ENCODE results near the gene C1orf141.
"Not testable (repeated sequence)": the region's sequence is repeated elsewhere in the genome, so short reads cannot be mapped to it uniquely, and the experiment has no call there.

C1orf141 gene

DNA sequence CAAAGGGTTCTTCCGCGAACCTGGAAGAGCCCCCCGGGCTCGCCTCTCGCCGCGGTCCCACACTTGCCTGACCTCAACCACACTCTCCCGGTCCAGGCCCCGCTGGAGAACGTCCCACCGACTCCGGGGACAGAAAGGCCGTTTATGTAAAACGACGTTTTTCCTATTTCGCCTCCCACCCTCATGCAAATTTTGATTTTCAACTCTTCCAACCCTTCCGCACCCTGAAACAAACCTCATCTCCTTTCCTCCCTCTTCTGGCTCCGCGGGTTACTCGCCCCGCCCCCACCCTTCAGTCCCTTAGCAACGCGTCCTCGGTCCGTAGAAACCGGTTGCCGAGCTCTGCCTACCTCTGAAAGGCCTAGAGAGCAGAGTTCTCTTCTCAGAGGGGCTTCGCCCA, at the start of gene C1orf141:
Gene C1orf141, minus strand, starts transcription at position 276 of the 400 bp plus-strand sequence. CDS start 7,730 bp downstream, outside the sequence.
- no peak for DNase-seq (ENCODE audit: low read depth)

DNA sequence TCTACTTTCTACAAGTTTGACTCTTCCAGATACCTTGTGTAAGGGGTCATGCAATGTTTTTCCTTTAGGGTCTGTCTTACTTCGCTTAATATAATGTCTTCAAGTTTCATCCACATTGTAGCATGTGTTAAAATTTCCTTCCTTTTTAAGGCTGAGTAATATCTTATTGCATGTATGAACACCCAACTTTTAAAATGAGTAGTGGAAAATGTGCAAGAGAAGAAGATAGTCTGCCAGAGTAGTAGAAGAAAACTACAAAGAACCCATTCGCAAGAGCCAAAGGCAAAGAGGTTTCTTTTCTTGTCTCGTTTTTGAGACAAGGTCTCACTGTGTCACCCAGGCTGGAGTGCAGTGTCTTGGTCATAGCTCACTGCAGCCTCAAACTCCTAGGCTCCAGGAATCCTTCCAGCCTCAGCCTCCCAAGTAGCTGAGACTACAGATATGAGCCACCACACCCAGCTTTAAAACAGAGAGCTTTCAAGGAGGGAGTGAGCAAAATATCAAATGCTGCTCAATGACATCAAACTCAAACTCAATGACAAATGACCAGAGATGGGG, 40.8 kb upstream of the C1orf141 start:
- DNase-seq (ENCODE audit: low read depth) = no peak

DNA sequence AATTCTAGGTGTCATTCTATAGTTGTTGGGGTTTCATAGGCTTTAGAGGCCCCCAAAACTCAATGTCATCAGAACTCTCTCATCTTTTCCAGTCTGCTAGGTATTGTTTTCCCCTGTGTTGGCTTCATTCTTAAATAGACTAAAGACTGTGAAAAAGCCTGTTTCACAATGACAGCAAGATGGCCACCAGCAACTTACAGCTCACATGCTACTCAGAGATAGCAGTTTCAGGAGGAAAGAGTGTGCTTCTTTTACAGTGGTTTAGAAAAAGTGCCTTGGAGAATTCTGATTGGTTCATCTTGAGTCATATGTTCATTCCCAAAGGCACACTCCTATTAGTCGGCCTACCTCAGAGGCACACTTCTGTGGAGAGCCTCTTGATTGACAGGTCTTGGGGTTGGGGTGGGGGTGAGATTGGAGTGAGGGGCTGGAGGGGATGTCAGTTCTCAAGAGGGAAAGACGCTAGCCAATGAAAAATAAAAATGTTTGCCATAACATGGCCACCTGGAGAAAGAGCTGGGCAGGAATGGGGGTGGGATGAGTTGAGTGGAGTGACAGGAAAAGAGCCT, 40.0 kb upstream of the C1orf141 start:
- no peak for DNase-seq (ENCODE audit: low read depth)

DNA sequence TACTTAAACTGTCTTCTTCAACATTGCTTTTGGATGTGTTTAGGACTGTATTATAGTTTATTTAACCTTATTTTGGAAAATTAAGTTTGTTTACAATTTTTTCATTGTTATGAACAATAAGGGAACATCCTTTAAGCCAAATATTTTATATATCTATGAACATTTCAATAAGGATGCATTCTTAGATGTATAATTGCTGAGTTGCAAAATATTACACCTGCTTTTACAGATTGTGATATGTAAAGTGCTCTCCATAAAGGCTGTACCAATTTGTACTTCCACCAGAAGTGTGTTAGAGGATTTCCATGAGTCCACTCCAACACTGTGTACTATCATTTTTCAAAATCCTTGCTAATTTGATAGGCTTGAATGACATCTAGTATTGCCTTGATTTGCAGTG, 39.2 kb upstream of the C1orf141 start:
- no peak for DNase-seq (ENCODE audit: low read depth)

DNA sequence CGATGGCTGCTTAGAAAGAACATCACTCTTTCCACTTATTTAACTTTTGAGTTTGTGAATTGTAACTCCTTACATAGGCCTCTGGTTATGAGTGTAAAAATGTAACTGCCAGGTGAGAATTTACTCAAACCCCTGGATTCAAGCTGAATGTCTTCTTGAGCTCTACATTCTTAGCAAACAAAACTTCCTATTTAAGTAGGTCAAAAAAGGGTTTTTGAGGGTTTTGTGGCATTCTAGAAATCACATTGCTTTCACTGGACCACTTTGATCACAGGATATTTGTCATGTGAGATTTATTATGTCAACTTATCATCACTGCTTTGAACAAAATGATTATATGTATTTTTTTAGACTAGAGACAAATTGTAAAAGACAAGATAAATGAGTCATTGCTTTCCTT, 37.2 kb upstream of the C1orf141 start:
- no peak for DNase-seq (ENCODE audit: low read depth)

DNA sequence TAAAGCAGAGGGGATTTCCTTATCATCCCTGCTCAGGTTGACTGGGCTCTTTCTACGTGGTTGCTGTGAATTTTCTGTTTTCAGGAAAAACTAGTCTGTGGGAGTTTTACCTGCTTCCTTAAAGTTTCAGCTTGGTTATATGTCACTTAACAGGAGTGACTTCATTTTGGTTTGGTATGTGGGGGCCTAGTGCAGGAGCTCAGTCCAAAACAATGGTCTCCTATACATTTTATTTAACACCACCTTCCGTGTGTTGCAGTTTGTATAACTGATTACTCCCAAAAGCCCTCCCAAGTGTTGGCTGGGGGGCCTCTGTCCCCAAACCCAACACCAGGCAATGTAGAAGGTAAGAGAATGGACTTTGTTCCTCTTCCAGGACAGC, 36.8 kb upstream of the C1orf141 start:
- no peak for DNase-seq (ENCODE audit: low read depth)

DNA sequence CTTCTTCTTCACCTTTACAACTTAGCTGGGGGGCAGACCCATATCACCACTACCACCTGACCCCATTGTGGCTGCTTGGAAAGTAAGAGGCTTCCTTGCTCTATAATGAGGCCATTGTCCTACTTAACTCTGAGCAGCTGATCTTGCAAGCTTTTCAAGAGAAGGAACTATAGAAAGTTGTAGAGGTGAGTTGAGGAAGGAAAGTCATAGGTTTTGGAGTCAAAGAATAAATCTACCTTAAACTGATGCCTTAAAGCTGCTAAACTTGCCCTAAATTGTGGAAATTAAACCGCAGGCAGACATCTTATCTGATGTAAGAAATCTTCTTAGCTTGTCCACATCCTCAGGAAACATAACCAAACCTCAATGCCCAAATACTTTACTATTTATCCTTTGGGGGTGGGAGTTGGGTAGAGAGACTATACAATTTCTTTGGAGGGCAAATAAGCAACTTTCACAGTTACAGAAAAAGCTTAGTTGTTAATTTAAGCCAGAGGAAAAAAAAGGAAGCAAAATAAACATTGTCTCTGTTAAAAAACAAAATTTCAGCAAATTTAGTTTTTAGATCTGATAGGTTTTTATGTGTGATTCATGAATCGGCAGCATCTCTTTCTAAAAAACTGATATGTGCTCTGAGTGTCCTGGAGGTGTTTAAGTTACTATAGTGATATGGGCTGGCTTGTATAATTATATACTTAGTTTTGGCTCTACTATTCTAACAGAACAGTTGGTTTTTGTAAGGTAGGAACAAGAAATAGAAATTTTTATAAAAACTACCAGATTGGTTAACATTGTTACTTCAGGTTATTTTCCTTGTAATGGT, 36.2 kb upstream of the C1orf141 start:
- no peak for DNase-seq (ENCODE audit: low read depth)

DNA sequence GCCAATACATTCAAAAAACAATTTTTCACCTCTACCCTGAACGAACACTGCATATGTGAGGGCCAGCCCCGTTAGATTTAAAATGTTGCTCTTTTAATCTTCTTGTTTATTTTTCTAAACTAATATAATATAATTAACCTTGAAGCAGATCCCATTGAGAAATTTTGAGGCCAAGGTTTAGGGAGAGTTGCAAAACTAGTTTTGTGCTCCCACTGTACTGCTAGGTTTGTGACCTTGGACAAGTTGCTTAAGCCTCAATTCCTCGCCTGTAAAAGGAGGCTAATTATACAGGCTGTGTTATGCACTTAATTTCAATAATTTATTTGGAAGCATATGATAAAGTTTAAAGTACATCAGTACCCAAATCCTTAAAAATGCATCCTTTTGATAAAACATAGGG, 35.2 kb upstream of the C1orf141 start:
- no peak for DNase-seq (ENCODE audit: low read depth)

DNA sequence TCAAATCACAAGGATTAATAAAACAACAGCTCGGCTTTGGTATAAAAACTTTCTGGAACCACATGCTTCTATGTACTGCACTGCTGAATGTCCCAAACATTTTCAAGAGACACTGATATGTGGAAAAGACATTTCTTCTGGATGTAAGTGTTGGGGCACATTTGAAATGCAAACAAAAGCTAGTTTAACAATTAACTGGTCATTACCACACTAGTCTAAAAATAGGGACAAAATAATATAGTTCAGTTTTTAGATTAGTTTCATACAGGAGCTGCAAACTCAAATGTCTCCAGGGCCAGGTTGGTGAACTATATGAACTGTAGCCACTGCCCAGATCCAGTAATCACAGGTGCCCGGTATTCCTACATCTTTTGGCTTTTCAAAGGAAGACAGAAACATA, 34.7 kb upstream of the C1orf141 start:
- no peak for DNase-seq (ENCODE audit: low read depth)

DNA sequence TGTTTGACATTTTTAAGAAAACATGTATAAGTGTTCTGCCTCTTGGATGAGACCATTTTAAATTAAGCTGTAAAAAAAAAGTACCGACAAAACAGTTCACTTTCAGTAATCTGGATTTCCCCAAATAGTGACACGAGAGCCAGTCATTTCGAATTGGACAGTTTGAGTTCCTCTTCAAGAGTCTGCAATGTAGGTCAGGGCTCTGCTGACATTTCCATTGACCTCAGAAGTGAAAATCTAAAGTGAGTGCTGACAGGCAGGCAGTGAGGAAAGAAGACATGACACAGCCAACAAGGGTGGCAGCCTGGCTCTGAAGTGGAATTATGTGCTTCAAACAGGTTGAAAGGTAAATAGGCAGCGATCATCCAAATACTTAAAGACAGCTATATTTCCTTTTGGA, 31.4 kb upstream of the C1orf141 start, which contains the start of gene IL23R:
Gene IL23R, plus strand, starts transcription at position 259 of the 400 bp plus-strand sequence. CDS start 1,667 bp downstream, outside the sequence.
- DNase-seq (ENCODE audit: low read depth) = peak; percentile 32

DNA sequence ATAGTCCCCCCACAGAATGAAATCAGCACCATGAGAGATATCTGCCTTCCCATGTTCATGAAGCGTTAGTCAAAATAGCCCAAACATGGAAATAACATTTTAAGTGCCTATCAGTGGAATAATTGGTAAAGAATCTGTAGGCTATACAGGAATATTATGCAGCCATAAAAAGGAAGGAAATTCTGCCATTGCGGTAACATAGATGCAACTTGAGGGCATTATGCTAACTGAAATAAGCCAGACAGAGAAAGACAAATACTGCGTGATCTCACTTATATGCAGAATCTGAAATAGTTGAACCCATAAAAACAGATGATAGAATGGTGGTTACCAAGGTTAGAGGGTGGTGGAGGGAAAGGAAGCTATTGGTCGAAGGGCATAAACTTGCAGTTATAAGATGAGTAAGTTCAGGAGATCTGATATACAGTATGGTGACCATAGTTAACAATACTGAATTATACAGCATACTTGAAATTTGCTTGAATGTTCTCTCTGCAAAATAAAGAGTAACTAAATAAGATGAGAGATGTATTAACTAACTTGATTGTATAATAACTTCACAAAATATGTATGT, 30.8 kb upstream of the C1orf141 start:
- DNase-seq (ENCODE audit: low read depth) = no peak

DNA sequence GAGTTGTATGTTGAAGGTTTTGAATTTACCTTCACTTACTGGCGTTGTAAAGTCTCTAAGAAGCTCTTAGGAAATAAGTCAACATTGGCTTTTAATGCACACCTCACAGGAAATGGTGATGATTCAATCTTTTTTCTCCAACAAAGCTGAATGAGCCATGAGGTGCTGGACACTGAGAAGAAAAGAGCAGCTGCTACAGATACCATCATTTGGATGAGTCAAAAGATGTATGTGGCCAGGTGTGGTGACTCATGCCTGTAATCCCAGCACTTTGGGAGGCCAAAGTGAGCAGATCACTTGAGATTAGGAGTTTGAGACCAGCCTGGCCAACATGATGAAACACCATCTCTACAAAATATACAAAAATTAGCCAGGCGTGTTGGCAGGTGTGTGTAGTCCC, 28.2 kb upstream of the C1orf141 start:
- peak; percentile 25 for DNase-seq (ENCODE audit: low read depth)

DNA sequence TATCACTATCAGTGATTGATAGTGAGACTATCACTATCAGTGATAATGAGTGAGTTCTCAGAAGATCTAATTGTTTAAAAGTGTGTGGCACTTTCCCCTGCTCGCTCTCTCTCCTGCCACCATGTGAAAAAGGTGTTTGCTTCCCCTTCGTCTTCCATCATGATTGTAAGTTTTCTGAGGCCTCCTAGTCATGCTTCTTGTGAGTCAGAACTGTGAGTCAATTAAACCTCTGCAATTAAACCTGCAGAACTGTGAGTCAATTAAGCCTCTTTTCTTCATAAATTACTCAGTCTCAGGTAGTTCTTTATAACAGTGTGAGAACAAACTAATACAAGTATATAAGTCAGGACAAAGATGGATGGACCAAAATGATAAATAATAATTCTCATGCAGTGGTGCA, 24.5 kb upstream of the C1orf141 start:
- DNase-seq (ENCODE audit: low read depth) = no peak

DNA sequence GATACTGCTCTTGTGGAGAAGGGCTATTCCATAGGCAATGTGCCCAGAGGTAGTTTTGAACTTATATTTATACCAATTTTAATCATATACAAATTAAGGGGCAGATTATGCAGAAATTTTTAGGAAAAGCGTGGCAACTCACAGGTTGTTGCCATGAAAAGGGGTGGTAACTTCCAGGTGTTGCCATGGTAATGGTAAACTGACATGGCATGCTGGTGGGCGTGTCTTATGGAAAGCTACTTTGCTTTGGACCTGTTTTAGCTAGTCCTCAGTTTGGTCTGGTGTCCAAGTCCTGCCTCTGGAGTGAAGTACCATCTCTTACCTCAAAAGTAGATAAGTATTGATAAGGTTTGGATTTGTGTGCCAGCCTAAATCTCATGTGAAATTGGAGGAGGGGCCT, 23.6 kb upstream of the C1orf141 start:
- DNase-seq (ENCODE audit: low read depth) = no peak

DNA sequence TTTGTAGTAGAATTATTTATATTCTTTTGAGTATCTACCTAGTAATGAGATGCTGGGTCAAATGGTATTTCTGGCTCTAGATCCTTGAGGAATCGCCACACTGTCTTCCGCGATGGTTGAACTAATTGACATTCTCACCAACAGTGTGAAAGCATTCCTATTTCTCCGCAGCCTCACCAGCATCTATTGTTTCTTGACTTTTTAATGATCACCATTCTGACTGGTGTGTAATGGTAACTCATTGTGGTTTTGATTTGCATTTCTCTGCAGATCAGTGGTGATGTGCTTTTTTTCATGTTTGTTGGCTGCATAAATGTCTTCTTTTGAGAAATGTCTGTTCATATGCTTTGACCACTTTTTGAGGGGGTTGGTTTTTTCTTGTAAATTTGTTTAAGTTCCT, 16.2 kb upstream of the C1orf141 start:
- DNase-seq (ENCODE audit: low read depth) = no peak

DNA sequence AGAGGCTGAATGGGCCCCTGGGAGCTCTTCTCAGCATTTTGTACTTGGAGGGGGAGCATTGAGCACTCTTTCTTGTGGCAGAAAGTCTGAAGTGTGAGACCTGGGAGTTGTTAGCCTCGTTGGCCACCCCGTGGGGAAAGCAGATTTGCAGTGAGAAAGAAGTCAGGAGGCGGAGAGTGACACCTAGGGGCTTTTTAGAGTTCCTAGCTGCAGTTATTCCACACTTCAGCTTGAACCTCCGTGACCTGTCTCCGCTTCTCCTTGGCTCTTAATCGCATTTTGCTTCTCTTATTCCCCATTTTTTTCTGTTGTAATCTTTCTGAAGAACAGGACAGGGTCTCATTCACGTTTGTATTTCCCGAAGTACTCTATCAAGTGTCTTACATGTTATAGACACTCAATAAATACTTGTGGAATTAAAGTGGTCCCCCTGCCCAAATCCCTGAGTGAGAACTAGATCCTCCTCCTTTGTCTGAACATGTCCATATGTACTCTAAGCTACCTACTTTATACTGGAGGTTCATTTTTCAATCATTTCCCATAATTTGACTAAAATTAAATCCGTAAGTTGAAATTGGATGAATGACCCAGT, 14.5 kb upstream of the C1orf141 start:
- DNase-seq (ENCODE audit: low read depth) = peak; percentile 28

DNA sequence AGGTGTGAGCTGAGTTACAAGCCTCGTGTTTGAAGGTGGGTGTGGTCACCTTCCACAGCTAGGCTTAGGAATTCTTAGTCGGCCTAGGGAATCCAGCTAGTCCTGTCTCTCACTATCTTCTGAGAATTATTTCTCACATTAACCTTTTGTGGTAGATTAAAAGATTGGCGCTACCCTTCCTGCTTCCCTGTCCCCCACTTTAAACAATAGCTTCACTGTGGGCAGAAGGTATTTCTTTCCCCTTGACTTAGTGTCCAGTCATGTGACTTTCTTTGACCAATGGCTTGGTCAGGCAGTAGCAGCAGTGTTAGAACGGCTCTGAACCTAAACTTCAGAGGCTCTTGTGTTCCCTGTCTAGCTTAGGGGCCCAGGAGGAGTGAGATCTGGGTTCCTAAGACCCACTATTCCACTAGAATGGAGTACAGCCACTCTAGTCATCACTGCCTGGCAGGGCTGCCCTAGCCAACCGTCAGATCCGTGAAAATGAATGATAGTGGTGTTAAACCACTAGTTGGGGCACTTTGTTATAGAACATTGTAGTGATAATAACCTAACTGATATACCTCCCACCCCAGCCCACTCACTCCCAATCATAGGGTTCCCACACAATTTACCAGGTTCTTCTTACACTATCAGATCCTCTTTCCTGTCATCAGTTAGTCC, 13.9 kb upstream of the C1orf141 start:
- DNase-seq (ENCODE audit: low read depth) = no peak

DNA sequence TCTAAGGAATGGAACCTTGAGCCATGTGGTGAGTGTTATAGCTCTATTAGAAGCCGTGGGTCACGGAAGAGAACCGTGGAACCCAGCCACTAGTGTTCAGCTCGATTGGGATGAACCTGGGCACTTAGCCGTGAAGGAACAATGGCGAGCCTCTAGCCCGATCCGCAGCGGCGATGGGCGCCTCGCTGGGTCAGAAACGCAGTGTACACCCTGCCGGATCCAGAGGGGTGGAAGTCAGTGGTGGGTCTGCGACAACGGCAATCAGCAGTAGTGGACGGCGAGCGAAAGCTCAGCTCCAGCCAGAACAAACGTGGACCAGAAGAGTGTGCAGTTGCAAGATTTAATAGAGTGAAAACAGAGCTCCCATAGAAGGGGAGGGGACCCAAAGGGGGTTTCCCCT, 13.2 kb upstream of the C1orf141 start:
- not testable (repeated sequence) for DNase-seq (ENCODE audit: low read depth)

DNA sequence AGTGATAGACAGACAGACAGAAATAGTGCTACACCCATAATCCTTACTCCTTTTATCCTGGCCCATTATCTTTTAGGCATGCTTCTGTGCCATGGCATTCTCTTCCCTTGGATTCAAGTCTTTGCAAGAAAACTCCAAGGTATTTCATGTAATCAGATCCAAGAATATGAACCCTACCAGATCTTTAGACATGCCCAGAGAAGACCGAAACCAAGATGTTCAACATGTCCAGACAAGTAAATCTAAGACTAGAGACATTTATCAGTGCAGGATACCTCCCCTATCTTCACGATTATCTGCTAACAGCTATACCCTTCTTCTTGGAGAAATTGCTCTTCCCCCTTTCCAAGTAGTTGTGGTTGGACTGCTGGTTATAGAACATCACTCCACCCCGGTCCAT, 11.8 kb upstream of the C1orf141 start:
- DNase-seq (ENCODE audit: low read depth) = no peak

DNA sequence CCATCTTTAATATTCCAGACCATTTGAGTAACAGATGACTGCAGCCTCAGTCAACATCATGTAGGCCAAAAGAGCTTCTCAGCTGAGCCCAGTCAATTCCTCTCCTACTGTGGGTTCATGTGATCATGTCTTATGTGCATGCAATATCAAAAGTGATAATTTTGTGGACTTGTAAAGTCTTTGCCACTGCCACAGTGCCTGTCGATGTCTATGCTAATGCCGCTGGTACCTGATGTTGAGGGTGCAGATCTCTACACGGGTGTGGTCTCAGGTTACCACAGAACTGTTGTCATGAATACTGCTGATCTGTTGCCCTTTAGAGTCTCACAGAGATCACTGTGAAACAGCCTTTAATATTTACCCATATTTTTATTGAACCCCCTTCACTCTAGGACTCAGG, 11.3 kb upstream of the C1orf141 start:
- no peak for DNase-seq (ENCODE audit: low read depth)

DNA sequence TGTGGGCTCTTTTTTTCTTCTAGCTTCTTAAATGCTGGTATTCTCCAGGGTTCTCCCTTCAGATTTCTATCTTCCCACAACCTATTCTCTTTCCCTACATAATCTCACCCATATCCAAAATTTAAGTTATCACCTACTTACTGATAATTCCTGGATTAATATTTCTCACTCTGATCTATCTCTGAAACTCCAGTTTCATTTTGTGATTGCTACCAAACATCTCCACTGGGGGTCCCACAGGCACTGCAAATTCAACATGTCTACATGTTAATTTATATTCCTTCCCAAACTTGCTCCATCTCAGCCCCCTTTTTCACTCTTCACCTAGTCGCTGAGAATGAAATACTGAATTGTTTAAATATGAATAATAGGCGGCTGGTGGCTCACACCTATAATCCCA, 9.9 kb upstream of the C1orf141 start:
- no peak for DNase-seq (ENCODE audit: low read depth)

DNA sequence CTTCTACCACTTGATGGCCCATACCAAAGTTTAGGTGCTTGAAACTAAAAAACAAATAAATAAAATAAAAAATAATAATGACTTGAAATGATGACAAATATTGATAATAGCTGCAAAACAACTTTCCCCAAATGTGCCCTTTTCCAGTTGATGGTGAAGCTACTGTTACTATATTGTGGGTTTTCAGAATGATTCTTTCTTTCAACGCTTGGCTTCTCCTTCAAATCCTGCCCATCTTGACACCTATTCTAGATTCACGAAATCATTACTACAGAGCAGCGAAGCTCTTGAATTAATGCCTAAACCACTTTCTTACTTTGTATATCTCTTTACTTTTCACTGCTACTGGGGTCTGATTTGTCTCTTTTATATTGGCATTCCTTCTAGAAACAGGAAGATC, 9.2 kb upstream of the C1orf141 start:
- no peak for DNase-seq (ENCODE audit: low read depth)
